Naive thymus-derived CD4-positive, alpha-beta T cell (primary cell): Measurements from ENCODE around the gene CDCP2. TPM values are rescaled to one million over a fixed set of nuclear protein-coding genes. Genes with fewer than 3 reads are reported as not detected.

Source experiments
- ATAC-seq: fragments of 150-1000 bp; cut with Tn5 transposase; 2 replicates; pipeline ENCODE4 v1.10.0; 2021; ENCODE audit warnings: mild to moderate bottlenecking, moderate library complexity
- CTCF ChIA-PET: fragments of 350-600 bp; sonication (Branson Sonifier 250); formaldehyde crosslinking; loops from one replicate; lab custom pipeline; 2021; ENCODE audit warnings: antibody characterized with exemption; lab: Charles Lee
- POLR2A ChIA-PET: fragments of 350-600 bp; sonication (Branson Sonifier 250); formaldehyde crosslinking; loops from one replicate; lab custom pipeline; 2021; ENCODE audit warnings: antibody characterized with exemption, inconsistent platforms; lab: Charles Lee
- DNase-seq, 9 donors: peaks; one replicate each; pipeline versions ENCODE4 v3.0.0 to v3.0.0-alpha.2; 2020 to 2022; ENCODE audit warnings: mixed read lengths in 1 of 9
- H3K27ac ChIP-seq: one replicate; pipeline ENCODE4 v1.7.0; 2013; ENCODE audit warnings: mild to moderate bottlenecking, low read depth, low read length, moderate library complexity
- H3K27me3 ChIP-seq, 2 donors: one replicate each; pipeline ENCODE4 v1.7.0; 2013; ENCODE audit warnings: low read length in 2 of 2, mild to moderate bottlenecking in 2 of 2, moderate library complexity in 2 of 2; ENCODE audit not compliant: control insufficient read depth in 2 of 2, insufficient read depth in 2 of 2
- H3K36me3 ChIP-seq, 3 experiments: 1 replicate in 2 of 3; 2 replicates in 1 of 3; pipeline ENCODE4 v1.7.0; 2013; ENCODE audit warnings: low read length in 3 of 3, mild to moderate bottlenecking in 3 of 3, moderate library complexity in 1 of 3; ENCODE audit not compliant: insufficient read depth in 3 of 3, control insufficient read depth in 2 of 3
- H3K4me1 ChIP-seq, 2 donors: one replicate each; pipeline ENCODE4 v1.7.0; 2013; ENCODE audit warnings: low read length in 2 of 2, mild to moderate bottlenecking in 2 of 2, moderate library complexity in 1 of 2; ENCODE audit not compliant: control insufficient read depth in 2 of 2, insufficient read depth in 2 of 2
- H3K4me3 ChIP-seq: 2 replicates; pipeline ENCODE4 v1.7.0; 2013; ENCODE audit warnings: mild to moderate bottlenecking, low read length
- H3K9me3 ChIP-seq, 3 experiments: 1 replicate in 2 of 3; 2 replicates in 1 of 3; pipeline ENCODE4 v1.7.0; 2013; ENCODE audit warnings: low read length in 3 of 3; ENCODE audit not compliant: control insufficient read depth in 2 of 3
- H3K27ac Mint-ChIP-seq, 9 donors: one replicate each; pipeline ENCODE4 v1.8.0; 2020 to 2022; ENCODE audit warnings: mixed read lengths in 9 of 9, mild to moderate bottlenecking in 8 of 9, moderate library complexity in 5 of 9, inconsistent platforms in 2 of 9
- H3K27me3 Mint-ChIP-seq, 5 donors: one replicate each; pipeline ENCODE4 v1.8.0; 2021 to 2022; ENCODE audit warnings: mixed read lengths in 5 of 5, mild to moderate bottlenecking in 1 of 5
- H3K36me3 Mint-ChIP-seq, 5 donors: one replicate each; pipeline ENCODE4 v1.8.0; 2020 to 2022; ENCODE audit warnings: mixed read lengths in 5 of 5, mild to moderate bottlenecking in 3 of 5, inconsistent platforms in 1 of 5
- H3K4me1 Mint-ChIP-seq, 7 donors: one replicate each; pipeline ENCODE4 v1.8.0; 2020 to 2022; ENCODE audit warnings: mixed read lengths in 7 of 7, mild to moderate bottlenecking in 3 of 7, inconsistent platforms in 1 of 7
- H3K4me3 Mint-ChIP-seq, 10 donors: one replicate each; pipeline ENCODE4 v1.8.0; 2020 to 2022; ENCODE audit warnings: mild to moderate bottlenecking in 10 of 10, mixed read lengths in 10 of 10, moderate library complexity in 6 of 10, inconsistent platforms in 2 of 10
- H3K9me3 Mint-ChIP-seq, 11 donors: one replicate each; pipeline ENCODE4 v1.8.0; 2020 to 2022; ENCODE audit warnings: mixed read lengths in 11 of 11, mild to moderate bottlenecking in 4 of 11, inconsistent platforms in 1 of 11, moderate library complexity in 1 of 11
- intact Hi-C, 2 donors: fragments of 100-400 bp; cut with micrococcal nuclease; formaldehyde crosslinking; loops; one replicate each; pipeline ENCODE4 v1.15.1; 2023
- polyA plus RNA-seq, 2 donors: library from polyadenylated mRNA; unstranded; fragments of 300-500 nt; fragmentation: Illumina TruSeq; gene quantifications; one replicate each; pipeline ENCODE4 v1.2.3, GENCODE V29; 2021
- total RNA-seq, 6 experiments: library from RNA in 5 of 6; stranded (reverse) in 5 of 6; gene quantifications; 1 replicate in 5 of 6; 2 replicates in 1 of 6; pipeline ENCODE4 v1.2.3 and lab custom pipeline; 2021 to 2026

The CDCP2 gene
- total and polyA plus RNA-seq, 7 experiments from 2014 or later = 0.22 to 0.30 TPM; not detected in 5

- intact Hi-C loops = no loop called here
- Histone ChIP-seq H3K4me1 (no peaks in the 10 kb centered on the region), H3K27ac (no peak overlapping the region), H3K36me3 (peaks cover 0 to 37% (median 0%) of the 10 kb centered on the region in 3 experiments), H3K9me3 (no peaks in the 10 kb centered on the region), H3K4me3 (no peak overlapping the region), H3K27me3 (no peaks in the 10 kb centered on the region)
- Mint-ChIP-seq H3K27ac (no peak overlapping the region), H3K4me1 (peaks cover 0 to 8% (median under 1%) of the 10 kb centered on the region in 7 donors), H3K27me3 (no peaks in the 10 kb centered on the region), H3K4me3 (no peak overlapping the region), H3K9me3 (no peaks in the 10 kb centered on the region), H3K36me3 (peaks cover 0 to 30% (median 4%) of the 10 kb centered on the region in 5 donors)
- DNase-seq = no peak
- POLR2A ChIA-PET = no interaction called here
- no peak for ATAC-seq
- CTCF ChIA-PET = no interaction called here
Measured at GRCh38 chr1:54177726-54178125, 24.9 kb upstream of the CDCP2 start.

DNA sequence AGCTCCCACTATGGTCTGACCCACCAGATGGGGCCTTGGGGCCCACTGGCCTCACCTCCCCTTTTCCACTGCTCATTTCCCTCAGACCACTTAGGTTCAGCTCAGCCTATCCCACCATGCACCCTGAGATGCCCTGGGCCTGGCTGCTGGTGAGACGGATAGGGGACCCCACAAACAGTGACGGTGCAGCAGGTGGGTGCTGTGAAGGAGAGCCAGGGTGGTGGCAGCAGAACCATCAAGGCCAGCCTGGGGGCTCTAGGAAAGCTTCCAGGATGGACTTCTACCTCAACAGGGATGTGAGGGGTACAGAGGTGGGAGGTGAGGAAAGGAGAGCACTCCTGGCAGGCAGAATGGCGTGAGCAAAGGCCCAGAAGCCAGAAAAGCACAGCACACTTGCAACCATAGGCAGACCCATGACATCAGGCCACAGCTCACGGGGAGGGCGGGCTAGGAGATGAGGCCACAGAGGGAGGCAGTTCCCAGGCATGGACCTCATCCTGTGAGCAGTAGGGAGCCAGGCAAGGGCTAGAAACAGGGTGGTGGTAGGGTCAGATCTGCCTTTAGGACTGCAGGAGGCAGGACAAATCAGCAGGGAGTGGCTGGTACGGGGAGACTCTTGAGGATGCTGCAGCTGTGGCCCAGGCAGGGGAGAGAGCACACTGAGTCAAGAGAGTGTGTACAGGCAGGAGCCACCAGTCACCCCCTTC, 24.0 kb upstream of the CDCP2 start:
- POLR2A ChIA-PET = no interaction called here
- CTCF ChIA-PET = no interaction called here
- DNase-seq = no peak
- Histone ChIP-seq H3K27me3 (no peaks in the 10 kb centered on the region), H3K36me3 (peaks cover 0 to 41% (median 0%) of the 10 kb centered on the region in 3 experiments), H3K9me3 (no peaks in the 10 kb centered on the region), H3K27ac (no peak overlapping the region), H3K4me3 (no peak overlapping the region), H3K4me1 (no peaks in the 10 kb centered on the region)
- intact Hi-C loops = no loop called here
- H3K27me3 Mint-ChIP-seq = no peaks in the 10 kb centered on the region
- H3K36me3 Mint-ChIP-seq = peaks cover 0 to 28% (median 3%) of the 10 kb centered on the region in 5 donors
- H3K9me3 Mint-ChIP-seq = no peaks in the 10 kb centered on the region
- peaks cover 0 to 11% (median 3%) of the 10 kb centered on the region in 7 donors for H3K4me1 Mint-ChIP-seq
- H3K4me3 Mint-ChIP-seq = no peak overlapping the region
- no peak for ATAC-seq
- no peak overlapping the region for H3K27ac Mint-ChIP-seq

DNA sequence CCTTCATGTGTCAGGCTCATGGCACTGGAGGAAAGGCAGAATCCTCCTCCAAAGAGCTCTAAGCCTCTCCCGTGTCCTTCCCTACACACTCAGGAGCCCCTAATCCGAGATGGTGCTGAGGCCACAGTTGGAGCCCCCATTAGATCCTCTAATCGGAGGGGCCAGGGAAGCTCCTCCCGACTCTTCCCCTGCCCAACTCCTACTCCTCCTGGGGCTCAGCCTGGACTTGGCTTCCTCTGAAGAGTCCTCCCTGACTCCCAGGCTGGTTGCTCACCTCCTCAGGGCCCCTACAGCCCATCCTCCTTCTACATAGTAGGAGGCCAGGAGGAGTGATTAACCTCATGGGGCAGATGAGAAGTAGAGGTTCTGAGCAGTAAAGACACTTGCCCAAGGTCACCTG, 21.3 kb upstream of the CDCP2 start:
- peaks cover 0 to 7% of the 10 kb centered on the region in 2 donors for H3K4me1 ChIP-seq
- no peak overlapping the region for H3K27ac ChIP-seq
- no peaks in the 10 kb centered on the region for H3K9me3 ChIP-seq
- ChIA-PET CTCF (interaction anchor here (0.6 kb wide), 1 partner anchor 260 kb away, joined by 4 read pairs; no protein-coding TSS in a partner anchor), POLR2A (no interaction called here)
- Mint-ChIP-seq H3K9me3 (no peaks in the 10 kb centered on the region), H3K36me3 (peaks cover 0 to 17% (median 2%) of the 10 kb centered on the region in 5 donors), H3K27me3 (no peaks in the 10 kb centered on the region), H3K4me1 (peaks cover 1 to 19% (median 16%) of the 10 kb centered on the region in 7 donors), H3K27ac (no peak overlapping the region), H3K4me3 (no peak overlapping the region)
- no peak for ATAC-seq
- H3K36me3 ChIP-seq = peaks cover 0 to 29% (median 0%) of the 10 kb centered on the region in 3 experiments
- DNase-seq = no peak
- no peak overlapping the region for H3K4me3 ChIP-seq
- H3K27me3 ChIP-seq = no peaks in the 10 kb centered on the region
- intact Hi-C loops = no loop called here

- POLR2A ChIA-PET = interaction anchor here (0.7 kb wide), 1 partner anchor 30 kb away, joined by 3 read pairs; no protein-coding TSS in a partner anchor
- H3K27ac ChIP-seq = no peak overlapping the region
- intact Hi-C loops = no loop called here
- no peaks in the 10 kb centered on the region for H3K9me3 ChIP-seq
- peaks cover 0 to 7% of the 10 kb centered on the region in 2 donors for H3K4me1 ChIP-seq
- no peak overlapping the region for H3K4me3 Mint-ChIP-seq
- H3K4me3 ChIP-seq = no peak overlapping the region
- peaks cover 0 to 25% (median 0%) of the 10 kb centered on the region in 3 experiments for H3K36me3 ChIP-seq
- CTCF ChIA-PET = interaction anchor here (0.6 kb wide), 1 partner anchor 260 kb away, joined by 4 read pairs; no protein-coding TSS in a partner anchor
- no peaks in the 10 kb centered on the region for H3K27me3 ChIP-seq
- ATAC-seq (no peak), DNase-seq (no peak)
- no peak overlapping the region for H3K27ac Mint-ChIP-seq
- peaks cover 0 to 12% (median 2%) of the 10 kb centered on the region in 5 donors for H3K36me3 Mint-ChIP-seq
- H3K27me3 Mint-ChIP-seq = no peaks in the 10 kb centered on the region
- H3K9me3 Mint-ChIP-seq = no peaks in the 10 kb centered on the region
- peaks cover 1 to 19% (median 16%) of the 10 kb centered on the region in 7 donors for H3K4me1 Mint-ChIP-seq
Measured at GRCh38 chr1:54173681-54174080, 20.9 kb upstream of the CDCP2 start.

GRCh38 chr1:54172614-54173599, 20.1 kb upstream of the CDCP2 start:
- Histone ChIP-seq H3K9me3 (no peaks in the 10 kb centered on the region), H3K36me3 (peaks cover 0 to 17% (median 0%) of the 10 kb centered on the region in 3 experiments), H3K27me3 (no peaks in the 10 kb centered on the region), H3K4me1 (peaks cover 0 to 7% of the 10 kb centered on the region in 2 donors), H3K4me3 (no peak overlapping the region), H3K27ac (no peak overlapping the region)
- peaks cover 0 to 6% (median 0%) of the 10 kb centered on the region in 5 donors for H3K36me3 Mint-ChIP-seq
- intact Hi-C loops = no loop called here
- ATAC-seq (no peak), DNase-seq (no peak)
- H3K9me3 Mint-ChIP-seq = no peaks in the 10 kb centered on the region
- no peak overlapping the region for H3K4me3 Mint-ChIP-seq
- ChIA-PET POLR2A (interaction anchor here (0.7 kb wide), 1 partner anchor 29 kb away, joined by 3 read pairs; no protein-coding TSS in a partner anchor), CTCF (interaction anchor here (0.7 kb wide), 1 partner anchor 9 kb away, joined by 3 read pairs; no protein-coding TSS in a partner anchor)
- H3K27me3 Mint-ChIP-seq = no peaks in the 10 kb centered on the region
- peaks cover 1 to 19% (median 16%) of the 10 kb centered on the region in 7 donors for H3K4me1 Mint-ChIP-seq
- H3K27ac Mint-ChIP-seq = peak overlapping the region in 3 of 9 donors; percentile 8 to 83 (median 65)

DNA sequence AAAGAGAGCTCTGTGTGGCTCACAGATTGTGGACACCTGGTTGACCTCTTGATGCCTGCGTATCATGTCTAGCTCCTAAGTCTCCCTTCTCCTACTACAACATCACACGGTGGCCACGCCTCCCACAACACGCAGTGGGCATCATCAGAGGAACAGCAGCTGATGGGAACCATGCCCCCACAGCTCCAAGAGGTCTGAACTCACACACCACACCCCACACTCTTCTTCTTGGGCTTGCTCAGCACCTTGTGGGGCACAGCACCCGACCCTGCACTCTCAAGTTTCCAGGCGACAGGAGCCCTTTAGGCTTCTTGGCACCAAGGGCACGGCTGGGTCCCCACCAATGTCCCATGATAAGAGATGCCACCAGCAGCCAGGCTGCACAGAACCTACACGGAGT, 18.8 kb upstream of the CDCP2 start:
- Histone ChIP-seq H3K27me3 (no peaks in the 10 kb centered on the region), H3K4me3 (no peak overlapping the region), H3K4me1 (peaks cover 0 to 7% of the 10 kb centered on the region in 2 donors), H3K36me3 (peaks cover 0 to 17% (median 0%) of the 10 kb centered on the region in 3 experiments), H3K27ac (no peak overlapping the region), H3K9me3 (no peaks in the 10 kb centered on the region)
- no peaks in the 10 kb centered on the region for H3K9me3 Mint-ChIP-seq
- CTCF ChIA-PET = no interaction called here
- DNase-seq (no peak), ATAC-seq (no peak)
- POLR2A ChIA-PET = no interaction called here
- H3K36me3 Mint-ChIP-seq = peaks cover 0 to 6% (median 0%) of the 10 kb centered on the region in 5 donors
- H3K4me3 Mint-ChIP-seq = peak overlapping the region in 1 of 10 donors; percentile 71
- intact Hi-C loops = no loop called here
- peaks cover 1 to 19% (median 16%) of the 10 kb centered on the region in 7 donors for H3K4me1 Mint-ChIP-seq
- H3K27ac Mint-ChIP-seq = peak overlapping the region in 1 of 9 donors; percentile 70
- no peaks in the 10 kb centered on the region for H3K27me3 Mint-ChIP-seq
